Measurements from ENCODE around the gene HDDC3.
A peak's percentile ranks its signal among the peaks of the same experiment; 100 is the strongest.

HDDC3 gene

DNA sequence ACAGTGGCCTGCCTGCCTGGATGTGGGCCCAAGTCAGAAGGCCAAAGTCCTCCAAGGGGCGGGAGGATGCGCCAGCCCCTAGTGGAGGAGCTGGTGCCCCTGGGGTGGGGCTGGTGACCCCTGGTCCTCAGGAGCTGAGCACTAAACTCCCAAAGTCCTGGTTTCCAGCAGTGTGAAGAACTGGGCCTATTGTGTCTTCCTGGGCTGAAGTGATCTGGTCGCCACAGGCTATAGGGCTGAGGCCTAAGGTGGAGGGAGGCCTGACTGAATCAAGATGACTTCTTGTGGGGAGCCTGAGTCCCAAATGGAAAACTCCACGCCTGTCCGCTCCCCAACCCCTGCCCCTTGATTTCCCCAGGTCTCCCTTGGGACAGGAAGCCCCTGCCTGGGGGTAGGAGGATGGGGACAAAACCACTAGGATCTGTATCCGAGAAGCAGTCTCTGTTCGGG, 48.8 kb downstream of the HDDC3 start:
- peak in 1 of 2 experiments; percentile 13 for DNase-seq (ENCODE audit: low read depth in 1 of 2, low spot score in 1 of 2)
- peak overlapping the region; percentile 94 for H3K27ac ChIP-seq (replicated peaks)
- peak overlapping the region; percentile 81 for H3K4me3 ChIP-seq (replicated peaks; ENCODE audit: insufficient read depth, low read length)
- no peak for TF ChIP-seq GABPA (IDR thresholded peaks at IDR 0.05; ENCODE audit: low read depth)
- TF ChIP-seq, protein P1, sequence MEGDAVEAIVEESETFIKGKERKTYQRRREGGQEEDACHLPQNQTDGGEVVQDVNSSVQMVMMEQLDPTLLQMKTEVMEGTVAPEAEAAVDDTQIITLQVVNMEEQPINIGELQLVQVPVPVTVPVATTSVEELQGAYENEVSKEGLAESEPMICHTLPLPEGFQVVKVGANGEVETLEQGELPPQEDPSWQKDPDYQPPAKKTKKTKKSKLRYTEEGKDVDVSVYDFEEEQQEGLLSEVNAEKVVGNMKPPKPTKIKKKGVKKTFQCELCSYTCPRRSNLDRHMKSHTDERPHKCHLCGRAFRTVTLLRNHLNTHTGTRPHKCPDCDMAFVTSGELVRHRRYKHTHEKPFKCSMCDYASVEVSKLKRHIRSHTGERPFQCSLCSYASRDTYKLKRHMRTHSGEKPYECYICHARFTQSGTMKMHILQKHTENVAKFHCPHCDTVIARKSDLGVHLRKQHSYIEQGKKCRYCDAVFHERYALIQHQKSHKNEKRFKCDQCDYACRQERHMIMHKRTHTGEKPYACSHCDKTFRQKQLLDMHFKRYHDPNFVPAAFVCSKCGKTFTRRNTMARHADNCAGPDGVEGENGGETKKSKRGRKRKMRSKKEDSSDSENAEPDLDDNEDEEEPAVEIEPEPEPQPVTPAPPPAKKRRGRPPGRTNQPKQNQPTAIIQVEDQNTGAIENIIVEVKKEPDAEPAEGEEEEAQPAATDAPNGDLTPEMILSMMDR (IDR thresholded peaks at IDR 0.05; ENCODE audit: insufficient read depth, low read length) = no peak
- no peaks in the 10 kb centered on the region for H3K27me3 ChIP-seq (ENCODE audit: insufficient read depth, poor library complexity, severe bottlenecking)

- no peak for DNase-seq (ENCODE audit: low read depth in 1 of 2, low spot score in 1 of 2)
- no peaks in the 10 kb centered on the region for H3K27me3 ChIP-seq (ENCODE audit: insufficient read depth, poor library complexity, severe bottlenecking)
- TF ChIP-seq POLR2AphosphoS5 (IDR thresholded peaks at IDR 0.05; ENCODE audit: low read depth) (no peak), SPI1 (IDR thresholded peaks at IDR 0.05; ENCODE audit: borderline replicate concordance, low read depth) (no peak), GABPA (IDR thresholded peaks at IDR 0.05; ENCODE audit: low read depth) (no peak)
- TF ChIP-seq, protein P2, sequence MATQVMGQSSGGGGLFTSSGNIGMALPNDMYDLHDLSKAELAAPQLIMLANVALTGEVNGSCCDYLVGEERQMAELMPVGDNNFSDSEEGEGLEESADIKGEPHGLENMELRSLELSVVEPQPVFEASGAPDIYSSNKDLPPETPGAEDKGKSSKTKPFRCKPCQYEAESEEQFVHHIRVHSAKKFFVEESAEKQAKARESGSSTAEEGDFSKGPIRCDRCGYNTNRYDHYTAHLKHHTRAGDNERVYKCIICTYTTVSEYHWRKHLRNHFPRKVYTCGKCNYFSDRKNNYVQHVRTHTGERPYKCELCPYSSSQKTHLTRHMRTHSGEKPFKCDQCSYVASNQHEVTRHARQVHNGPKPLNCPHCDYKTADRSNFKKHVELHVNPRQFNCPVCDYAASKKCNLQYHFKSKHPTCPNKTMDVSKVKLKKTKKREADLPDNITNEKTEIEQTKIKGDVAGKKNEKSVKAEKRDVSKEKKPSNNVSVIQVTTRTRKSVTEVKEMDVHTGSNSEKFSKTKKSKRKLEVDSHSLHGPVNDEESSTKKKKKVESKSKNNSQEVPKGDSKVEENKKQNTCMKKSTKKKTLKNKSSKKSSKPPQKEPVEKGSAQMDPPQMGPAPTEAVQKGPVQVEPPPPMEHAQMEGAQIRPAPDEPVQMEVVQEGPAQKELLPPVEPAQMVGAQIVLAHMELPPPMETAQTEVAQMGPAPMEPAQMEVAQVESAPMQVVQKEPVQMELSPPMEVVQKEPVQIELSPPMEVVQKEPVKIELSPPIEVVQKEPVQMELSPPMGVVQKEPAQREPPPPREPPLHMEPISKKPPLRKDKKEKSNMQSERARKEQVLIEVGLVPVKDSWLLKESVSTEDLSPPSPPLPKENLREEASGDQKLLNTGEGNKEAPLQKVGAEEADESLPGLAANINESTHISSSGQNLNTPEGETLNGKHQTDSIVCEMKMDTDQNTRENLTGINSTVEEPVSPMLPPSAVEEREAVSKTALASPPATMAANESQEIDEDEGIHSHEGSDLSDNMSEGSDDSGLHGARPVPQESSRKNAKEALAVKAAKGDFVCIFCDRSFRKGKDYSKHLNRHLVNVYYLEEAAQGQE (IDR thresholded peaks at IDR 0.05; ENCODE audit: insufficient replicate concordance, low read depth) = no peak
- TF ChIP-seq, protein P1 (IDR thresholded peaks at IDR 0.05; ENCODE audit: insufficient read depth, low read length) = no peak
- peak overlapping the region; percentile 94 for H3K27ac ChIP-seq (replicated peaks)
- no peak overlapping the region for H3K4me3 ChIP-seq (replicated peaks; ENCODE audit: insufficient read depth, low read length)
Measured at GRCh38 chr15:90882781-90883525, 49.4 kb downstream of the HDDC3 start.

GRCh38 chr15:90881978-90882721, 50.2 kb downstream of the HDDC3 start:
- Histone ChIP-seq H3K4me3 (replicated peaks; ENCODE audit: insufficient read depth, low read length) (no peak overlapping the region), H3K27ac (replicated peaks) (no peak overlapping the region), H3K27me3 (ENCODE audit: insufficient read depth, poor library complexity, severe bottlenecking) (no peaks in the 10 kb centered on the region)
- TF ChIP-seq, protein P2 (IDR thresholded peaks at IDR 0.05; ENCODE audit: insufficient replicate concordance, low read depth) = no peak
- TF ChIP-seq POLR2AphosphoS5 (IDR thresholded peaks at IDR 0.05; ENCODE audit: low read depth) (no peak), GABPA (IDR thresholded peaks at IDR 0.05; ENCODE audit: low read depth) (no peak), SPI1 (IDR thresholded peaks at IDR 0.05; ENCODE audit: borderline replicate concordance, low read depth) (no peak)
- TF ChIP-seq, protein P1 (IDR thresholded peaks at IDR 0.05; ENCODE audit: insufficient read depth, low read length) = no peak
- DNase-seq (ENCODE audit: low read depth in 1 of 2, low spot score in 1 of 2) = no peak

Data from HL-60 (cell line).